Hepatocyte (in vitro differentiated cells): Measurements from ENCODE around the gene CLIP2. TPM values are rescaled to one million over a fixed set of nuclear protein-coding genes. Genes with fewer than 3 reads are reported as not detected.

Experiments used
- DNase-seq: peaks from one replicate; pipeline ENCODE4 v3.0.0-alpha.2; 2016; ENCODE audit warnings: low spot score
- H2AFZ ChIP-seq: fragments of 200-600 bp; sonication (generic); 2 replicates; pipeline ENCODE4 v1.6.0; 2016; ENCODE audit warnings: antibody characterized with exemption, mild to moderate bottlenecking
- H3K27ac ChIP-seq: fragments of 200-600 bp; sonication (generic); 2 replicates; pipeline ENCODE4 v1.5.1; 2016; ENCODE audit warnings: mild to moderate bottlenecking
- H3K27me3 ChIP-seq: fragments of 200-600 bp; sonication (generic); 2 replicates; pipeline ENCODE4 v1.6.1; 2016
- H3K36me3 ChIP-seq: fragments of 200-600 bp; sonication (generic); replicated peaks from 2 replicates; pipeline ENCODE4 v1.5.1; 2016; ENCODE audit warnings: low read depth; ENCODE audit not compliant: insufficient read depth
- H3K4me1 ChIP-seq: fragments of 200-600 bp; sonication (generic); 2 replicates; pipeline ENCODE4 v1.5.1; 2016; ENCODE audit warnings: mild to moderate bottlenecking, moderate library complexity; ENCODE audit not compliant: insufficient read depth
- H3K4me2 ChIP-seq: fragments of 200-600 bp; sonication (generic); 2 replicates; pipeline ENCODE4 v1.6.0; 2016
- H3K4me3 ChIP-seq: fragments of 200-600 bp; sonication (generic); 2 replicates; pipeline ENCODE4 v1.5.1; 2016; ENCODE audit warnings: mild to moderate bottlenecking
- H3K79me2 ChIP-seq: fragments of 200-600 bp; sonication (generic); 2 replicates; pipeline ENCODE4 v1.6.0; 2017; ENCODE audit warnings: mild to moderate bottlenecking
- H3K9me2 ChIP-seq: fragments of 200-600 bp; sonication (generic); replicated peaks from 2 replicates; pipeline ENCODE4 v1.6.0; 2017; ENCODE audit warnings: mild to moderate bottlenecking; ENCODE audit not compliant: insufficient read depth
- H3K9me3 ChIP-seq: fragments of 200-600 bp; sonication (generic); 2 replicates; pipeline ENCODE4 v1.5.1; 2016; ENCODE audit warnings: low read depth, mild to moderate bottlenecking
- H4K20me1 ChIP-seq: fragments of 200-600 bp; sonication (generic); 2 replicates; pipeline ENCODE4 v1.6.0; 2016; ENCODE audit warnings: mild to moderate bottlenecking; ENCODE audit not compliant: insufficient read depth, poor library complexity, severe bottlenecking
- CTCF ChIP-seq: fragments of 200-600 bp; sonication (generic); IDR thresholded peaks from 2 replicates; pipeline ENCODE4 v1.5.1; 2016; ENCODE audit warnings: antibody characterized with exemption, mild to moderate bottlenecking; ENCODE audit not compliant: poor library complexity
- EZH2 ChIP-seq: fragments of 200-600 bp; sonication (generic); IDR thresholded peaks from 2 replicates; pipeline ENCODE4 v1.6.1; 2016; ENCODE audit warnings: antibody characterized with exemption, mild to moderate bottlenecking, borderline replicate concordance
- EZH2phosphoT487 ChIP-seq: fragments of 200-600 bp; sonication (generic); IDR thresholded peaks from one replicate; pipeline ENCODE4 v1.6.1; 2018; ENCODE audit warnings: antibody characterized with exemption, mild to moderate bottlenecking, low read depth, moderate library complexity; ENCODE audit not compliant: unreplicated experiment, severe bottlenecking
- WGBS: methylation state at CpG from one replicate; pipeline ENCODE4 v1.1.6; 2016; ENCODE audit warnings: low lambda C conversion rate; ENCODE audit errors: missing lambda C conversion rate; 5-methylcytosine and 5-hydroxymethylcytosine counted together
- polyA plus RNA-seq: library from polyadenylated mRNA; unstranded; fragments of >200 nt; fragmentation: Nextera tagmentation; extraction: Ambion mirVana; gene quantifications from 2 replicates; pipeline ENCODE4 v1.2.1, GENCODE V29; 2016
- total RNA-seq: library from RNA; depleted of rRNA; stranded (reverse); fragments of >200 nt; gene quantifications from 2 replicates; pipeline ENCODE4 v1.2.3, GENCODE V29; 2014

The CLIP2 gene
- total RNA-seq (28.1 and 28.5 TPM in 2 replicates), polyA plus RNA-seq (16.8 and 17.9 TPM in 2 replicates)

- Histone ChIP-seq H3K4me1 (peaks cover 44% of the 10 kb centered on the region), H4K20me1 (peaks cover 29% of the 10 kb centered on the region), H3K27ac (peak within 1 kb of the TSS; percentile 84), H3K79me2 (peaks cover 45% of the 10 kb centered on the region), H3K4me2 (peak within 1 kb of the TSS; percentile 98), H3K4me3 (peak within 1 kb of the TSS; percentile 98), H3K9me3 (no peaks in the 10 kb centered on the region), H3K9me2 (no peaks in the 10 kb centered on the region), H3K36me3 (no peaks in the 10 kb centered on the region), H2AFZ (peak within 1 kb of the TSS; percentile 100), H3K27me3 (no peaks in the 10 kb centered on the region)
- no peak for TF ChIP-seq EZH2phosphoT487
- TF ChIP-seq CTCF: no peak
- no peak for TF ChIP-seq EZH2
- under 1% methylated on average over 44 of the region's 67 CpGs for WGBS
- peak; percentile 94 for DNase-seq
These were observed at the start of gene CLIP2 for GRCh38 chr7:74289018-74289658. Gene CLIP2 (plus strand): TSS chr7:74289407. CDS start chr7:74317547, 28,140 bp downstream.

GRCh38 chr7:74240482-74240881, 48.7 kb upstream of the CLIP2 start:
- H2AFZ ChIP-seq: no peak overlapping the region
- H3K4me2 ChIP-seq: no peak overlapping the region
- WGBS: 94% methylated on average over 4 of the region's 4 CpGs
- peak; percentile 47 for DNase-seq
- no peaks in the 10 kb centered on the region for H3K9me3 ChIP-seq
- H3K79me2 ChIP-seq: no peaks in the 10 kb centered on the region
- no peak overlapping the region for H3K27ac ChIP-seq
- no peaks in the 10 kb centered on the region for H3K27me3 ChIP-seq
- no peaks in the 10 kb centered on the region for H3K4me1 ChIP-seq
- H4K20me1 ChIP-seq: no peaks in the 10 kb centered on the region
- no peak overlapping the region for H3K4me3 ChIP-seq
- no peak for TF ChIP-seq EZH2phosphoT487
- no peak for TF ChIP-seq CTCF
- TF ChIP-seq EZH2: no peak
- H3K36me3 ChIP-seq: no peaks in the 10 kb centered on the region
- H3K9me2 ChIP-seq: no peaks in the 10 kb centered on the region

DNA sequence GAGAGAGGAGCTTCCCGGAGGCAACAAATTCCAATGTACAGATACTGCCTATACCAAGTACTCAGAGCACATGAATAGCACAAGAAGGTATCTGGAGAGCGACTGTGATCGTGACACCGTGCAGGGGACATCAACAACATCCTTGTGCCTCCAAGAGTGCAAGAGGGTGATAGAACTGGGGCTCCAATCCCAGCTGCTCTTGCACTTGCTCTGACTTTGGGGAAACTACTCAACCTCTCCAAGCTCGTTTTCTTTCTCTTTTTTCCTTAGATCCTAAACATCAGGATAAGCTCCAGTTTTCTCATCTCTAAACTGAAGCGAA, 47.1 kb upstream of the CLIP2 start:
- Histone ChIP-seq H3K9me2 (no peaks in the 10 kb centered on the region), H3K4me1 (no peaks in the 10 kb centered on the region), H3K27me3 (no peaks in the 10 kb centered on the region), H3K36me3 (no peaks in the 10 kb centered on the region), H3K79me2 (no peaks in the 10 kb centered on the region), H3K27ac (no peak overlapping the region), H3K4me2 (no peak overlapping the region), H3K4me3 (no peak overlapping the region), H2AFZ (no peak overlapping the region), H3K9me3 (no peaks in the 10 kb centered on the region), H4K20me1 (no peaks in the 10 kb centered on the region)
- no peak for TF ChIP-seq EZH2
- no peak for TF ChIP-seq EZH2phosphoT487
- no peak for TF ChIP-seq CTCF
- no peak for DNase-seq
- WGBS: 97% methylated on average over 6 of the region's 6 CpGs
